PC-9 (cell line): ENCODE results near the gene BMPR2. TPM values are rescaled to one million over a fixed set of nuclear protein-coding genes. Genes with fewer than 3 reads are reported as not detected.
"Not testable (repeated sequence)": the region's sequence is repeated elsewhere in the genome, so short reads cannot be mapped to it uniquely, and the experiment has no call there.

ENCODE experiments used
- BruUV-seq: library from RNA; stranded (reverse); fragments of 400-500 nt; replicated peaks from 2 replicates; lab custom pipeline; 2021; lab: Mats Ljungman, UMichigan
- CTCF ChIA-PET: fragments of 300-600 bp; sonication (Branson Sonifier 250); formaldehyde crosslinking; loops from one replicate; lab custom pipeline; 2022; ENCODE audit warnings: antibody characterized with exemption; lab: Charles Lee
- POLR2A ChIA-PET: fragments of 300-600 bp; sonication (Branson Sonifier 250); formaldehyde crosslinking; loops from one replicate; lab custom pipeline; 2022; ENCODE audit warnings: antibody characterized with exemption; ENCODE audit not compliant: unreplicated experiment; lab: Charles Lee
- DNase-seq, 2 experiments: peaks; one replicate each; pipeline versions ENCODE4 v3.0.0 to v3.0.0-alpha.2; 2015 to 2022; ENCODE audit warnings: mixed read lengths in 1 of 2
- H2AFZ ChIP-seq: fragments of 200-600 bp; sonication (generic); 2 replicates; pipeline ENCODE4 v1.8.1; 2017; ENCODE audit warnings: antibody characterized with exemption
- H3F3A ChIP-seq: fragments of 200-600 bp; sonication (generic); 2 replicates; pipeline ENCODE4 v1.8.1; 2017; ENCODE audit warnings: antibody characterized with exemption, mild to moderate bottlenecking, low read depth; ENCODE audit not compliant: insufficient read depth
- H3K27ac ChIP-seq: fragments of 200-600 bp; sonication (generic); 2 replicates; pipeline ENCODE4 v1.6.1; 2016; ENCODE audit warnings: mixed run types
- H3K27me3 ChIP-seq: fragments of 200-600 bp; sonication (generic); 2 replicates; pipeline ENCODE4 v1.6.1; 2016; ENCODE audit warnings: low read depth, mixed run types; ENCODE audit not compliant: insufficient read depth
- H3K36me3 ChIP-seq: fragments of 200-600 bp; sonication (generic); 2 replicates; pipeline ENCODE4 v1.6.1; 2016; ENCODE audit warnings: low read depth, mixed run types
- H3K4me1 ChIP-seq: fragments of 200-600 bp; sonication (generic); replicated peaks from 2 replicates; pipeline ENCODE4 v1.6.1; 2016; ENCODE audit warnings: mixed run types; ENCODE audit not compliant: insufficient read depth
- H3K4me2 ChIP-seq: fragments of 200-600 bp; sonication (generic); 2 replicates; pipeline ENCODE4 v1.6.1; 2017; ENCODE audit warnings: mixed run types
- H3K4me3 ChIP-seq: fragments of 200-600 bp; sonication (generic); 2 replicates; pipeline ENCODE4 v1.6.1; 2016; ENCODE audit warnings: mixed run types
- H3K79me2 ChIP-seq: fragments of 200-600 bp; sonication (generic); 2 replicates; pipeline ENCODE4 v1.6.1; 2017; ENCODE audit warnings: low read depth, mixed run types
- H3K9me2 ChIP-seq: fragments of 200-600 bp; sonication (generic); 2 replicates; pipeline ENCODE4 v1.8.1; 2017; ENCODE audit warnings: mild to moderate bottlenecking; ENCODE audit not compliant: insufficient read depth
- H3K9me3 ChIP-seq: fragments of 200-600 bp; sonication (generic); 2 replicates; pipeline ENCODE4 v1.8.1; 2016; ENCODE audit warnings: low read depth; ENCODE audit not compliant: insufficient read depth
- H4K20me1 ChIP-seq: fragments of 200-600 bp; sonication (generic); 2 replicates; pipeline ENCODE4 v1.8.1; 2017; ENCODE audit not compliant: insufficient read depth
- CTCF ChIP-seq: fragments of 200-600 bp; sonication (generic); conservative IDR thresholded peaks from 2 replicates; pipeline ENCODE4 v1.6.1; 2017; ENCODE audit warnings: mixed run types, antibody characterized with exemption, mild to moderate bottlenecking, moderate library complexity
- EZH2 ChIP-seq: fragments of 200-600 bp; sonication (generic); IDR thresholded peaks from 2 replicates; pipeline ENCODE4 v1.8.0; 2017; ENCODE audit warnings: antibody characterized with exemption, low read depth
- intact Hi-C: fragments of 100-400 bp; cut with micrococcal nuclease; formaldehyde crosslinking; loops from one replicate; pipeline ENCODE4 v1.10.0; 2022; ENCODE audit not compliant: unreplicated experiment
- total RNA-seq: library from RNA; stranded (reverse); gene quantifications from 2 replicates; pipeline ENCODE4 v1.2.3, GENCODE V29; 2021

The BMPR2 gene
- total RNA-seq, 1 experiment from 2014 or later, result 23.2 TPM

- Histone ChIP-seq H3K4me3 (no peak overlapping the region), H3K4me2 (no peak overlapping the region), H3K36me3 (no peaks in the 10 kb centered on the region), H3F3A (no peaks in the 10 kb centered on the region), H2AFZ (no peak overlapping the region), H3K79me2 (no peaks in the 10 kb centered on the region), H3K4me1 (no peaks in the 10 kb centered on the region), H3K27me3 (no peaks in the 10 kb centered on the region), H3K9me3 (no peaks in the 10 kb centered on the region), H3K27ac (no peak overlapping the region), H4K20me1 (no peaks in the 10 kb centered on the region), H3K9me2 (no peaks in the 10 kb centered on the region)
- intact Hi-C loops, result no loop called here
- no peak for DNase-seq
- ChIA-PET POLR2A (interaction anchor here (0.7 kb wide), 1 partner anchor 201 kb away, joined by 3 read pairs; no protein-coding TSS in a partner anchor), CTCF (no interaction called here)
- TF ChIP-seq CTCF, result no peak
- TF ChIP-seq EZH2, result no peak
- no TSS peak for BruUV-seq
Measured at GRCh38 chr2:202564226-202564625, 188.1 kb downstream of the BMPR2 start.

GRCh38 chr2:202566286-202566685 lies 190.2 kb downstream of the BMPR2 start:
- Histone ChIP-seq H3K27ac (no peak overlapping the region), H3K4me2 (no peak overlapping the region), H2AFZ (no peak overlapping the region), H3K9me3 (no peaks in the 10 kb centered on the region), H3K4me3 (no peak overlapping the region), H4K20me1 (no peaks in the 10 kb centered on the region), H3K36me3 (no peaks in the 10 kb centered on the region), H3F3A (no peaks in the 10 kb centered on the region), H3K4me1 (no peaks in the 10 kb centered on the region), H3K27me3 (no peaks in the 10 kb centered on the region), H3K79me2 (no peaks in the 10 kb centered on the region), H3K9me2 (no peaks in the 10 kb centered on the region)
- no peak for DNase-seq
- no TSS peak for BruUV-seq
- POLR2A ChIA-PET, result no interaction called here
- intact Hi-C loops, result no loop called here
- TF ChIP-seq EZH2, result no peak
- TF ChIP-seq CTCF, result no peak
- CTCF ChIA-PET, result no interaction called here

- Histone ChIP-seq H2AFZ (no peak overlapping the region), H3K79me2 (no peaks in the 10 kb centered on the region), H4K20me1 (no peaks in the 10 kb centered on the region), H3K4me1 (no peaks in the 10 kb centered on the region), H3K27ac (no peak overlapping the region), H3K4me3 (no peak overlapping the region), H3F3A (no peaks in the 10 kb centered on the region), H3K27me3 (no peaks in the 10 kb centered on the region), H3K9me3 (no peaks in the 10 kb centered on the region), H3K4me2 (no peak overlapping the region), H3K9me2 (no peaks in the 10 kb centered on the region), H3K36me3 (no peaks in the 10 kb centered on the region)
- no peak for TF ChIP-seq EZH2
- no peak for TF ChIP-seq CTCF
- intact Hi-C loops, result loop anchor here (1.0 to 10.0 kb wide), 2 partner anchors 880 to 1330 kb away; no protein-coding TSS in a partner anchor
- CTCF ChIA-PET, result interaction anchor here (0.6 to 0.7 kb wide), 2 partner anchors 131 to 875 kb away, joined by 9 to 24 read pairs; no protein-coding TSS in a partner anchor
- no peak for DNase-seq
- no TSS peak for BruUV-seq
- POLR2A ChIA-PET, result no interaction called here
Measured at GRCh38 chr2:202574541-202574940, 198.4 kb downstream of the BMPR2 start.

GRCh38 chr2:202575194-202575593 lies 199.1 kb downstream of the BMPR2 start:
- H3K79me2 ChIP-seq, H3F3A ChIP-seq, POLR2A ChIA-PET, H3K4me1 ChIP-seq, BruUV-seq, H3K4me2 ChIP-seq, H3K27me3 ChIP-seq, H3K9me2 ChIP-seq, H3K36me3 ChIP-seq, H3K9me3 ChIP-seq, H4K20me1 ChIP-seq, H3K4me3 ChIP-seq, DNase-seq, H2AFZ ChIP-seq, H3K27ac ChIP-seq: not testable (repeated sequence)
- intact Hi-C loops, result loop anchor here (10.0 kb wide), 1 partner anchor 1330 kb away; no protein-coding TSS in a partner anchor
- CTCF ChIA-PET, result interaction anchor here (0.7 kb wide), 1 partner anchor 92 kb away, joined by 3 read pairs; no protein-coding TSS in a partner anchor
